Sigmoid colon (tissue), 4 donors: ENCODE data around the gene PCGF3.

Source experiments
- CTCF ChIP-seq, 4 experiments: fragments of 450-650 bp in 3 of 4; fragments of 200-600 bp in 1 of 4; IDR thresholded peaks; one replicate each; pipeline ENCODE4 v1.5.1; 2016 to 2019; ENCODE audit warnings: antibody characterized with exemption in 4 of 4, mild to moderate bottlenecking in 3 of 4, moderate library complexity in 2 of 4
- EP300 ChIP-seq, 4 donors: sonication (generic); formaldehyde crosslinking; IDR thresholded peaks; one replicate each; pipeline ENCODE4 v1.6.1; 2017; ENCODE audit warnings: antibody characterized with exemption in 4 of 4
- POLR2A ChIP-seq, 2 donors: fragments of 450-650 bp; IDR thresholded peaks; one replicate each; pipeline ENCODE4 v1.6.1; 2016; ENCODE audit warnings: antibody characterized with exemption in 2 of 2, mild to moderate bottlenecking in 2 of 2, moderate library complexity in 2 of 2
- POLR2AphosphoS5 ChIP-seq, 4 donors: sonication (generic); formaldehyde crosslinking; IDR thresholded peaks; one replicate each; pipeline ENCODE4 v1.6.1; 2017; ENCODE audit warnings: antibody characterized with exemption in 4 of 4

- TF ChIP-seq CTCF (IDR thresholded peaks at IDR 0.05) (no peak), POLR2A (IDR thresholded peaks at IDR 0.05) (no peak), POLR2AphosphoS5 (IDR thresholded peaks at IDR 0.05) (no peak), EP300 (IDR thresholded peaks at IDR 0.05) (no peak)
Observed at GRCh38 chr4:740011-740410, 34.4 kb downstream of the PCGF3 start.
